ENCODE results near the gene CRAMP1. TPM values are rescaled to one million over a fixed set of nuclear protein-coding genes. Genes with fewer than 3 reads are reported as not detected.
"Not testable (repeated sequence)": the region's sequence is repeated elsewhere in the genome, so short reads cannot be mapped to it uniquely, and the experiment has no call there.

Gene CRAMP1
- total and polyA plus RNA-seq, 2 experiments from 2014 or later, result 2.2 to 6.3 TPM

- H4K20me1 ChIP-seq (ENCODE audit: insufficient read depth), result peaks cover 3% of the 10 kb centered on the region
Observed at GRCh38 chr16:1713933-1714332, 101.8 kb downstream of the CRAMP1 start.

GRCh38 chr16:1715220-1715619, 103.1 kb downstream of the CRAMP1 start:
- H3K9me2 ChIP-seq (ENCODE audit: insufficient read depth), result no peaks in the 10 kb centered on the region
- H3K4me1 ChIP-seq (ENCODE audit: insufficient read depth), result no peaks in the 10 kb centered on the region
- H3K36me3 ChIP-seq (ENCODE audit: low read depth), result no peaks in the 10 kb centered on the region
- no peaks in the 10 kb centered on the region for H3K27me3 ChIP-seq (replicated peaks; ENCODE audit: insufficient read depth)
- 84 to 85% methylated on average over 12 of the region's 12 CpGs for WGBS, 2 experiments (ENCODE audit: low coverage in 1 of 2, low lambda C conversion rate in 2 of 2, missing lambda C conversion rate in 2 of 2)
- TF ChIP-seq EZH2phosphoT487 (IDR thresholded peaks at IDR 0.05; ENCODE audit: insufficient read depth, low read depth) (no peak), EZH2 (IDR thresholded peaks at IDR 0.05; ENCODE audit: insufficient read depth, poor library complexity, severe bottlenecking) (no peak)
- H4K20me1 ChIP-seq (ENCODE audit: insufficient read depth), result peaks cover 3% of the 10 kb centered on the region
- H2AFZ ChIP-seq, result no peak overlapping the region
- in situ Hi-C loops (cut with MboI), result no loop called here
- no peaks in the 10 kb centered on the region for H3K9me3 ChIP-seq (ENCODE audit: low read depth)
- no peak overlapping the region for H3K4me3 ChIP-seq
- H3K4me2 ChIP-seq (ENCODE audit: unreplicated experiment), result no peak overlapping the region
- no peak overlapping the region for H3K9ac ChIP-seq
- DNase-seq, result no peak
- no peak overlapping the region for H3K27ac ChIP-seq
- no peaks in the 10 kb centered on the region for H3F3A ChIP-seq (ENCODE audit: insufficient read depth)
- H3K79me2 ChIP-seq (ENCODE audit: insufficient read depth), result peaks cover 100% of the 10 kb centered on the region

More at GRCh38 chr16:1713933-1714332, 101.8 kb downstream of the CRAMP1 start:
- WGBS, 2 experiments (ENCODE audit: low coverage in 1 of 2, low lambda C conversion rate in 2 of 2, missing lambda C conversion rate in 2 of 2), result 78 to 82% methylated on average over 14 of the region's 14 CpGs
- TF ChIP-seq EZH2 (IDR thresholded peaks at IDR 0.05; ENCODE audit: insufficient read depth, poor library complexity, severe bottlenecking), result no peak
- no peak for TF ChIP-seq EZH2phosphoT487 (IDR thresholded peaks at IDR 0.05; ENCODE audit: insufficient read depth, low read depth)
- Histone ChIP-seq H3K36me3 (ENCODE audit: low read depth) (no peaks in the 10 kb centered on the region), H3K79me2 (ENCODE audit: insufficient read depth) (peaks cover 100% of the 10 kb centered on the region), H2AFZ (no peak overlapping the region), H3K27me3 (replicated peaks; ENCODE audit: insufficient read depth) (no peaks in the 10 kb centered on the region), H3K9me3 (ENCODE audit: low read depth) (no peaks in the 10 kb centered on the region), H3F3A (ENCODE audit: insufficient read depth) (no peaks in the 10 kb centered on the region), H3K9ac (no peak overlapping the region), H3K27ac (no peak overlapping the region), H3K4me3 (no peak overlapping the region), H3K9me2 (ENCODE audit: insufficient read depth) (no peaks in the 10 kb centered on the region), H3K4me1 (ENCODE audit: insufficient read depth) (peaks cover 8% of the 10 kb centered on the region), H3K4me2 (ENCODE audit: unreplicated experiment) (no peak overlapping the region)
- no peak for DNase-seq
- in situ Hi-C loops (cut with MboI), result no loop called here

- H3K4me2 ChIP-seq (ENCODE audit: unreplicated experiment); H4K20me1 ChIP-seq (ENCODE audit: insufficient read depth); DNase-seq; H3K9ac ChIP-seq; H3K9me3 ChIP-seq (ENCODE audit: low read depth); in situ Hi-C loops (cut with MboI); H3K27ac ChIP-seq; H3K36me3 ChIP-seq (ENCODE audit: low read depth); H3K27me3 ChIP-seq (replicated peaks; ENCODE audit: insufficient read depth); H3K4me3 ChIP-seq; H3F3A ChIP-seq (ENCODE audit: insufficient read depth); H2AFZ ChIP-seq; H3K9me2 ChIP-seq (ENCODE audit: insufficient read depth): not testable (repeated sequence)
- peaks cover 96% of the 10 kb centered on the region for H3K79me2 ChIP-seq (ENCODE audit: insufficient read depth)
- WGBS, 2 experiments (ENCODE audit: low coverage in 1 of 2, low lambda C conversion rate in 2 of 2, missing lambda C conversion rate in 2 of 2), result 93 to 95% methylated on average over 10 of the region's 10 CpGs
- peaks cover 12% of the 10 kb centered on the region for H3K4me1 ChIP-seq (ENCODE audit: insufficient read depth)
Observed at GRCh38 chr16:1718236-1718635, 106.1 kb downstream of the CRAMP1 start.

GRCh38 chr16:1719559-1720229, 107.5 kb downstream of the CRAMP1 start:
- Histone ChIP-seq H3K4me1 (ENCODE audit: insufficient read depth) (peaks cover 13% of the 10 kb centered on the region), H3K79me2 (ENCODE audit: insufficient read depth) (peaks cover 96% of the 10 kb centered on the region)
- H3K9me2 ChIP-seq (ENCODE audit: insufficient read depth); H3K4me3 ChIP-seq; DNase-seq; H3F3A ChIP-seq (ENCODE audit: insufficient read depth); H3K9me3 ChIP-seq (ENCODE audit: low read depth); H4K20me1 ChIP-seq (ENCODE audit: insufficient read depth); H3K27ac ChIP-seq; H3K27me3 ChIP-seq (replicated peaks; ENCODE audit: insufficient read depth); in situ Hi-C loops (cut with MboI); H3K4me2 ChIP-seq (ENCODE audit: unreplicated experiment); H2AFZ ChIP-seq; H3K36me3 ChIP-seq (ENCODE audit: low read depth); H3K9ac ChIP-seq: not testable (repeated sequence)
- 94 to 98% methylated on average over 12 of the region's 12 CpGs for WGBS, 2 experiments (ENCODE audit: low coverage in 1 of 2, low lambda C conversion rate in 2 of 2, missing lambda C conversion rate in 2 of 2)

- Histone ChIP-seq H3K4me3 (no peak overlapping the region), H4K20me1 (ENCODE audit: insufficient read depth) (peaks cover 3% of the 10 kb centered on the region), H3K9me2 (ENCODE audit: insufficient read depth) (no peaks in the 10 kb centered on the region), H3K27me3 (replicated peaks; ENCODE audit: insufficient read depth) (no peaks in the 10 kb centered on the region), H3K4me2 (ENCODE audit: unreplicated experiment) (no peak overlapping the region), H3K9ac (no peak overlapping the region), H3K36me3 (ENCODE audit: low read depth) (no peaks in the 10 kb centered on the region; the same call in 1 of the 2 replicates), H3K27ac (peak overlapping the region; percentile 50; the same call in 1 of the 2 replicates), H3K4me1 (ENCODE audit: insufficient read depth) (peaks cover 13% of the 10 kb centered on the region), H3K79me2 (ENCODE audit: insufficient read depth) (peaks cover 96% of the 10 kb centered on the region), H2AFZ (no peak overlapping the region), H3F3A (ENCODE audit: insufficient read depth) (peaks cover 4% of the 10 kb centered on the region; the same call in 1 of the 2 replicates), H3K9me3 (ENCODE audit: low read depth) (no peaks in the 10 kb centered on the region)
- TF ChIP-seq EZH2phosphoT487 (IDR thresholded peaks at IDR 0.05; ENCODE audit: insufficient read depth, low read depth), result no peak
- DNase-seq, result no peak
- WGBS, 2 experiments (ENCODE audit: low coverage in 1 of 2, low lambda C conversion rate in 2 of 2, missing lambda C conversion rate in 2 of 2), result 88 to 90% methylated on average over 9 of the region's 9 CpGs
- in situ Hi-C loops (cut with MboI), result no loop called here
Observed at GRCh38 chr16:1721372-1721771, 109.2 kb downstream of the CRAMP1 start.

All from GM23248 (cell line).